ENCODE measurements around the gene ACOT9.

DNA sequence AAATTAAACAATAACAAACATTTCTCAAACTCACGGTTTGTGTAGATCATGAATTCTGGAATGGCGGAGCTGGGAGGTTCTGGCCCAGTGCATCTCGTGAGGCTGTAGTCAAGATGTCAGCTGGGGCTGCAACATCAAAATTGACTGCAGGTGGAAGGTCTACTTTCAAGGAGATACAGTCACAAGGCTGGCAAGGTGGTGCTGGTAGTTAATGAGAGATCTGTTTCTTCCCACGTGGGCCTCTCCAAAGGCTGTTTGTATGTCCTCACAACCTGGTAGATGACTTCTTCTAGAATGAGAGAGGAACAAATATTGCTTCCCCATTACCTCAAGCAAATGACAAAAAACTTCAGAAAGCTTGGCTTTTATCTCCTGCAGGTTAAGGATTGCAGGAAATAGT, 83.7 kb downstream of the ACOT9 start:
- TF ChIP-seq POLR2A (IDR thresholded peaks at IDR 0.05) = no peak
- TF ChIP-seq CTCF (IDR thresholded peaks at IDR 0.05 in 4 of 5, conservative IDR thresholded peaks at IDR 0.05 in 1 of 5) = no peak
